SK-N-SH treated with all-trans-retinoic acid at 6 μM for 48 hours (cell line): Measurements from ENCODE around the gene GIMAP8.

Experiments used
- ZFP30 ChIP-seq: fragments of 450-650 bp; formaldehyde crosslinking; IDR thresholded peaks from 2 replicates; pipeline ENCODE4 v1.5.0; 2022; ENCODE audit warnings: mild to moderate bottlenecking, moderate library complexity
- TF ChIP-seq, protein P1 (sequence below): fragments of 250-450 bp; sonication (Bioruptor Pico); IDR thresholded peaks from 2 replicates; pipeline ENCODE4 v1.5.1; 2020; ENCODE audit warnings: low read depth, mild to moderate bottlenecking, moderate library complexity
- TF ChIP-seq, protein P2 (sequence below): fragments of 250-450 bp; sonication (Bioruptor Pico); IDR thresholded peaks from 2 replicates; pipeline ENCODE4 v1.8.0; 2020; ENCODE audit warnings: mild to moderate bottlenecking, moderate library complexity, borderline replicate concordance

DNA sequence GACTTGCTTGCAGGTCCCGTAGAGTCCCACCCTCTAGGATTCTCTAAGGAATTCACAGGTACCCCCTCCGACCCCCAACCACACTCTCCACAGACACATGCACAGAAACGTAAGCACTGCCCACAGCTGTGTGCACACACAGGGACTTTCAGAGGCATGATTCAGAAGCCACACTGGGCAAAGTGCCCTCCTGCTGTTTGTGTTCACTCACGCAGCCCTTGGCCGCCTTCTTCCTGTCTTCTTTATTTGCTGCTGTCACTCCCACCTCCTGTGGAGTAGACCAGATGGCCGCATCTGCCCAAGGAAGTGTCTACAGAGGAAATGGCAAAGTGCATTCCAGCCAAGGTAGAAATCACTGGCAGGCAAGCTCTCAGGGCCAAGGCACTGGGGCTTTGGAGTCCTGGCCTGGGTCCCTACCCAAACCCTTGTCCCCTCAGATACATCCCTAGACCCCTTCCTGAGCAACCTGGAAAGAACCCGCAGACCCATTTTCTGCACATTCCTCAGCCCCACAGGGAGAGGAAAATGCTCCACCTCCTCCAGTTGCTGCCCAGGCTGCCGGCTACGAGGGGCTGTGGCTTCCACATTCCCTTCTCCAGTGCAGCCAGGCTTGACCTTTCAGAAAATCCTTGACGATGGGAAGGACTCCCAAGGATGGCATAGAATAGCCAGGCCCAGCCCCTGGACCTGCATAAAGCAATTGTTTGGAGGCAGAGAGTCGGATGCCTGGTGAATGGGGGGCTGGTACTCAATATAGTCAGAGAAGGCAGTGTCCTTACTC, 21.6 kb upstream of the GIMAP8 start:
- no peak for TF ChIP-seq ZFP30 (CRISPR knock-in tag)
- TF ChIP-seq, protein P1, sequence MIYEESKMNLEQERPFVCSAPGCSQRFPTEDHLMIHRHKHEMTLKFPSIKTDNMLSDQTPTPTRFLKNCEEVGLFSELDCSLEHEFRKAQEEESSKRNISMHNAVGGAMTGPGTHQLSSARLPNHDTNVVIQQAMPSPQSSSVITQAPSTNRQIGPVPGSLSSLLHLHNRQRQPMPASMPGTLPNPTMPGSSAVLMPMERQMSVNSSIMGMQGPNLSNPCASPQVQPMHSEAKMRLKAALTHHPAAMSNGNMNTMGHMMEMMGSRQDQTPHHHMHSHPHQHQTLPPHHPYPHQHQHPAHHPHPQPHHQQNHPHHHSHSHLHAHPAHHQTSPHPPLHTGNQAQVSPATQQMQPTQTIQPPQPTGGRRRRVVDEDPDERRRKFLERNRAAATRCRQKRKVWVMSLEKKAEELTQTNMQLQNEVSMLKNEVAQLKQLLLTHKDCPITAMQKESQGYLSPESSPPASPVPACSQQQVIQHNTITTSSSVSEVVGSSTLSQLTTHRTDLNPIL (CRISPR knock-in tag): no peak
- TF ChIP-seq, protein P2, sequence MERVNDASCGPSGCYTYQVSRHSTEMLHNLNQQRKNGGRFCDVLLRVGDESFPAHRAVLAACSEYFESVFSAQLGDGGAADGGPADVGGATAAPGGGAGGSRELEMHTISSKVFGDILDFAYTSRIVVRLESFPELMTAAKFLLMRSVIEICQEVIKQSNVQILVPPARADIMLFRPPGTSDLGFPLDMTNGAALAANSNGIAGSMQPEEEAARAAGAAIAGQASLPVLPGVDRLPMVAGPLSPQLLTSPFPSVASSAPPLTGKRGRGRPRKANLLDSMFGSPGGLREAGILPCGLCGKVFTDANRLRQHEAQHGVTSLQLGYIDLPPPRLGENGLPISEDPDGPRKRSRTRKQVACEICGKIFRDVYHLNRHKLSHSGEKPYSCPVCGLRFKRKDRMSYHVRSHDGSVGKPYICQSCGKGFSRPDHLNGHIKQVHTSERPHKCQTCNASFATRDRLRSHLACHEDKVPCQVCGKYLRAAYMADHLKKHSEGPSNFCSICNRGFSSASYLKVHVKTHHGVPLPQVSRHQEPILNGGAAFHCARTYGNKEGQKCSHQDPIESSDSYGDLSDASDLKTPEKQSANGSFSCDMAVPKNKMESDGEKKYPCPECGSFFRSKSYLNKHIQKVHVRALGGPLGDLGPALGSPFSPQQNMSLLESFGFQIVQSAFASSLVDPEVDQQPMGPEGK (CRISPR knock-in tag): no peak
